GM18858 (cell line): ENCODE results near the gene ATRX.
"Not testable (repeated sequence)": the region's sequence is repeated elsewhere in the genome, so short reads cannot be mapped to it uniquely, and the experiment has no call there.

ENCODE experiments used
- ATAC-seq: cut with Tn5 transposase; IDR thresholded peaks from one replicate; pipeline ENCODE4 v1.9.1; 2021; ENCODE audit not compliant: unreplicated experiment

ATRX gene

GRCh38 chrX:77785486-77786364, at the start of gene ATRX:
Gene ATRX, minus strand, starts transcription at chrX:77786216. Its CDS starts 215 bp downstream, at chrX:77786001.
- peak; percentile 89 for ATAC-seq

- not testable (repeated sequence) for ATAC-seq
Observed at GRCh38 chrX:77831544-77831943, 45.5 kb upstream of the ATRX start.

GRCh38 chrX:77821989-77822388, 36.0 kb upstream of the ATRX start:
- ATAC-seq, result not testable (repeated sequence)

- no peak for ATAC-seq
Observed at GRCh38 chrX:77820091-77820727, 34.2 kb upstream of the ATRX start.

GRCh38 chrX:77814210-77814609, 28.2 kb upstream of the ATRX start:
- no peak for ATAC-seq

- ATAC-seq, result no peak
Observed at GRCh38 chrX:77802201-77802600, 16.2 kb upstream of the ATRX start.

GRCh38 chrX:77795124-77795523, 9.1 kb upstream of the ATRX start:
- no peak for ATAC-seq

- no peak for ATAC-seq
Observed at GRCh38 chrX:77793946-77794345, 7.9 kb upstream of the ATRX start.

- ATAC-seq, result no peak
Observed at GRCh38 chrX:77788050-77788449, 2.0 kb upstream of the ATRX start.

- peak; percentile 7 for ATAC-seq
Observed at GRCh38 chrX:77786365-77786680, 307 bp upstream of the ATRX start.

- ATAC-seq, result no peak
Observed at GRCh38 chrX:77779695-77780094, 6.3 kb downstream of the ATRX start.

GRCh38 chrX:77776659-77777058, 9.4 kb downstream of the ATRX start:
- no peak for ATAC-seq

- ATAC-seq, result no peak
Observed at GRCh38 chrX:77771601-77772000, 14.4 kb downstream of the ATRX start.

GRCh38 chrX:77768787-77769186, 17.2 kb downstream of the ATRX start:
- ATAC-seq, result no peak

- not testable (repeated sequence) for ATAC-seq
Observed at GRCh38 chrX:77766212-77766611, 19.8 kb downstream of the ATRX start.

- ATAC-seq, result no peak
Observed at GRCh38 chrX:77755561-77755960, 30.5 kb downstream of the ATRX start.

- ATAC-seq, result not testable (repeated sequence)
Observed at GRCh38 chrX:77753942-77754341, 32.1 kb downstream of the ATRX start.

- no peak for ATAC-seq
Observed at GRCh38 chrX:77749695-77750094, 36.3 kb downstream of the ATRX start.

GRCh38 chrX:77743720-77744119, 42.3 kb downstream of the ATRX start:
- ATAC-seq, result no peak

GRCh38 chrX:77742788-77743476, 43.1 kb downstream of the ATRX start:
- ATAC-seq, result no peak

GRCh38 chrX:77740376-77740905, 45.6 kb downstream of the ATRX start:
- ATAC-seq, result no peak

- no peak for ATAC-seq
Observed at GRCh38 chrX:77733342-77733741, 52.7 kb downstream of the ATRX start.
